GM19099 (cell line): Measurements from ENCODE around the gene UBXN11.

Source experiments
- POLR2A ChIP-seq: IDR thresholded peaks from 3 replicates; pipeline ENCODE4 v1.6.1; 2011; ENCODE audit warnings: low read depth; ENCODE audit not compliant: insufficient read length; ENCODE audit errors: extremely low read depth

UBXN11 gene

DNA sequence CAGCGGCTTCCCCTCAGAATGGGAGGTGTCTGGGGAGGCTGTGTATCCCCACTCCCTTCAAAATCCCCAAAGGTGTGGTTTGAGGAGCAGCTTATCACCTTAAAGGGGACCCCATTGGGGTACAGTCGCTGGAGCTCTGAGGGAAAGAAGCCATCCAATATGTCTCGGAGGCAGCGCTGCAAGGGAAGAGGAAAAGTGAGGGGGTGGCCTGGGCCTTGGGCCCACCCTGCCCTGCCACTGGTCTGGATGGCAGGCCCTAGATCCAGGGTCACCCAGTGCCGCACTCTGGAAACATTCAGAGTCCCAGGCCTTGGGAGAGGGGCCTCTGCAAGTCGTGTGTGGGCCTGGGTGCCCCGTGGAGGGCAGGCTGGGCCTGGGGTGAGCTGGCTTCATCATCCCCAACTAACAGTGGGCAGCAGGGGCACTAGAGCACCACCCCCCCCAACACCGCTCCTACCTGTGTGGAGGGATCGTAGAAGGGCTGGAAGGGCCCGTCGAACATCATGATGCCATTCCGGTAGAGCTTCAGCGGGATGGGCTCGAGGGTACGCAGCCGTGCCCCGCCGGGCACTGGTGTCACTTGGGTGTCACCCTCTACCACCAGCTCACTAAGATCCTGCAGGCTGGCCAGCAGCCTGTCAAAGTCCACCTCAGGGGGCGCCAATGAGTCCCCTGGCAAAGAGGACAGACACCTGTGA lies 20.9 kb downstream of the UBXN11 start:
- TF ChIP-seq POLR2A = no peak

- no peak for TF ChIP-seq POLR2A
These were observed 21.7 kb downstream of the UBXN11 start for GRCh38 chr1:26284597-26285347.

DNA sequence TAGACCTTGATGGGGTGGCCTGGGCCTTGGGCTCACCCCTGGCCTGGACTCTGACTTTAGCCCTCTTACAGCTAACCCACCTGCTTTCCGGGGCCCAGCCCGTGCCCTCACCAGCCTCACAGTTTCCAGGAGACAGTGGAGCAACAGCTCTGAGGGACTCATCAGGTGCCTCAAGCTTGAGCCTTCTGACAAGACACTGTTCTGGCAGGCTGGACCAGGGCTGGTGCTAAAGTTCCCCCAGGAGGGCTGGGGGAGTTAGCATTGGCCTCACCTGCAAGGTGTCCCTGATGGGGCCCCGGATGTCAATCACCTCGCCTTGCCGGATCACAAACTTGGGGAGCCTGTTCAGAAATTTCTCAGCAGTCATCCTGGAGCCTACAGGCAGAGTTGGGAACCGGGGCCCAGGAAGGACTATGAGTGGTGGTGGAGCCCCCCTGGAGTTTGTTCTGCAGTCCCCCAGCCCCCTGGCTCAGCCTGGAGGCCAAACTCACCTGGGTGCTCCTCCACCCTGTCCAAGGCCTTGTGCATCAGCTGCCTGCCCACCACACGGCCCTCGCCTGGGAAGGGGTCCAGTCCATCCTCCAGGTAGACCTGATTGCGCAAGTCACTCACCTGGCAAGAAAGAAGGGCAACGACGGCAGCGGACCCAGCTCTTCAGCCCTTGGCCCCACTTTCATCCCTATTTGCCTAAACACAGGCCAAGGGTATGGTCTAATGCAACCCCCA lies 22.4 kb downstream of the UBXN11 start:
- TF ChIP-seq POLR2A = no peak

- no peak for TF ChIP-seq POLR2A
These were observed 23.1 kb downstream of the UBXN11 start for GRCh38 chr1:26283279-26283853.

DNA sequence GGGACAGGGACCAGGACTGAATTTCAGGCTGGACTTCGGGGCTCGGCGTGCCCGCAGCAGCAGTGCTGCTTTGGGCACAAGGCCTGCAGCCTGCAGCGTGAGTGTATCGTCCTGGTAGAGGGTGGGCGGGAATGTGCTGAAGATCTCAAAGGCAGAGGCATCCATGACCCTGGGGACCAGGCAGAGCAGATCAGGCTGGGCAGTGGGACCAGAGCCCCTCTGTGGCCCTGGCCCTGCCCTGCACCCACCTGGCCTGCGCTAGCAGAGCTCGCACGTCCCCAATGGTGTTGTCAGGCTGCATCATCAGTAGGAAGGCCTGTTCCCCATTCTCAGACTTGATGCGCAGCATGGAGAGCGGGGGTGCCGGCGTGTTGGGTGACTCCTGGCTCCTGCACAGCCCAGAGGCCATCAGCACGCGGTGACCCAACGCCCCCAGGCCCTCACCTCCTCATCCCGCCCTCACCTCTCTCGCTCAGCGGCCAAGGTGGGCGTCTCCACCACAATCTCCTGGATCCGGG lies 24.0 kb downstream of the UBXN11 start:
- no peak for TF ChIP-seq POLR2A

DNA sequence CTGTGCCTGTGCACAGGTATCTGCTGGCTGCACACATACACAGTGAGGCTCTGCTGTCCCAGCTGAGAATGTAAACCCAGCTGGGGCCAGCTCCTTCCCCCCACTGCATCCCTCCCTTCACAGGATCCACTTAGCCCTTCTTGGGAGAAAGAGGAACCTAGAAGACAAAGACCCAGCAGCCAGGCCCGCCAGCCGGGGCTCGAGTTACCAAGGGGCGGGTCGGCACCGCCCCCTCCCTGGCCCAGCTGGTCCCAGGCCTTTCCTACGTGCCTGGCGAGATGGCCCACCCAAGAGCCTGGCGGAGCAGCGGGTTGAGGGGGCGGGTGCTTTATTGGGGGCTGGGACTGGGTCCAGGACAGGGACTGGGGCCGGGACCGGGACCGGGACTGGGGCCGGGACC lies 24.5 kb downstream of the UBXN11 start:
- no peak for TF ChIP-seq POLR2A

GRCh38 chr1:26281091-26281958 lies 25.1 kb downstream of the UBXN11 start:
- no peak for TF ChIP-seq POLR2A

GRCh38 chr1:26280333-26281042 lies 25.9 kb downstream of the UBXN11 start:
- no peak for TF ChIP-seq POLR2A

DNA sequence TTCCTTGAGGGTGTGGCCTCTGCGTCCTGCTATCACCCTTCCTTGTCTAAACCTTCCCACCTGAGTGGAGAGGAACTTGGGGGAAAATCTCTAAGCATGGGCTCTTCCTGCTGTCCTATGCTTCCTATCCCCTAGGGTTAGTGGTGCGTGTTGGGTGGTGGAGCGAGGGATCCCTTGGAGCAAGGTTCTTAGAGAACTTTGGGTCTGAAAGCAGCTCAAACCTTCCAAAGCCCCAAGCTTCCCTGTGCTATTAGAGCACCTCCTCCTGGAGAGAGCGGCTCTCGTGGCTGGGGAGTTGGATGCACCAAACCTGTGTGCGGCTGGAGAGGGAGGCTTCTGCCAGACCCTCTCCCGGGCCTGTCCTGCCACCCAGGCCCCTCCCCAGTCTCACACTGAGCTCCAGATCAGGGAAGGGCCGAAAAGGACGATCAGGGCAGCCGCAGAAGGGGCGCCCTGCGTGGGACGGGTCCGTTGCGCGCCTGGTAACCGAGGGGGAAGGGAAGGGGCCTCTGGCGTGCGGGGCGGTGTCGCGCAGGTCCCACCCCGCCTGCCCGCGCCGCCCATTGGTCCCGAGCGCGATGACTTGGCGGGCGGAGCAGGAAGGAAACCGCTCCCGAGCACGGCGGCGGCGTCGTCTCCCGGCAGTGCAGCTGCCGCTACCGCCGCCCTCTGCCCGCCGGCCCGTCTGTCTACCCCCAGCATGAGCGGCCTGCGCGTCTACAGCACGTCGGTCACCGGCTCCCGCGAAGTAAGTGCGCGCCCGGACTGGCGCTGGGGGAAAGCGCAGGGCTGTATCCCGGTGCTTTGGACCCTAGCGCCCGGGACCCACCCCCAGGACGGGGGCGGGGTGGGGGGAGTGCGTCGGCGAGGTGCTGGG lies 26.7 kb downstream of the UBXN11 start, which contains the start of gene SH3BGRL3:
TSS of gene SH3BGRL3 (plus strand) at position 631 of the 877 bp plus-strand sequence. CDS start at position 701, 70 bp downstream.
- TF ChIP-seq POLR2A = peak; percentile 91

- no peak for TF ChIP-seq POLR2A
These were observed 27.5 kb downstream of the UBXN11 start for GRCh38 chr1:26278724-26279455.

GRCh38 chr1:26278303-26278702 lies 28.1 kb downstream of the UBXN11 start:
- TF ChIP-seq POLR2A = no peak

DNA sequence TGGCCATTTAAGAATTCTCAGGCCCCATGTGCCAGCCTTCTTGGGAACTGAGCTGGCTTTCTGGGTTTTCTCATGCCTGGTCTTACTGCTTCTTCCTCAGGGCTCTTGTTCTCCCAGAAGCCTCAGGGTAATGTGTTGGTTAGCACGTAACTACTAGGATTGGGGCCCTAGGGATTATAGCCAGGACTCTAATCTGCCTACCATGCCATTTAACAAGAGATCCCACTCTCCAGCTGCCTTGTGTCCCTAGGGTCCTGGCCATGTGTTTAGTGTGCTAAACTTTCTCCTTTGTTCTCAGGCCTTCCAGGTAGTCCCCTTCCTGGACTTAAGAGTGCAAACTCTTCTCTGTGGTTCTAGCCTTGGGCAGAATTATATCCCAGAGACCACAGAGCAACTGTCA lies 28.7 kb downstream of the UBXN11 start:
- no peak for TF ChIP-seq POLR2A
